ENCODE data around the gene ABCC10. TPM values are rescaled to one million over a fixed set of nuclear protein-coding genes. Genes with fewer than 3 reads are reported as not detected.
"Not testable (repeated sequence)": the region's sequence is repeated elsewhere in the genome, so short reads cannot be mapped to it uniquely, and the experiment has no call there.

Gene ABCC10
- total RNA-seq, 1 experiment from 2014 or later = 25.5 TPM

DNA sequence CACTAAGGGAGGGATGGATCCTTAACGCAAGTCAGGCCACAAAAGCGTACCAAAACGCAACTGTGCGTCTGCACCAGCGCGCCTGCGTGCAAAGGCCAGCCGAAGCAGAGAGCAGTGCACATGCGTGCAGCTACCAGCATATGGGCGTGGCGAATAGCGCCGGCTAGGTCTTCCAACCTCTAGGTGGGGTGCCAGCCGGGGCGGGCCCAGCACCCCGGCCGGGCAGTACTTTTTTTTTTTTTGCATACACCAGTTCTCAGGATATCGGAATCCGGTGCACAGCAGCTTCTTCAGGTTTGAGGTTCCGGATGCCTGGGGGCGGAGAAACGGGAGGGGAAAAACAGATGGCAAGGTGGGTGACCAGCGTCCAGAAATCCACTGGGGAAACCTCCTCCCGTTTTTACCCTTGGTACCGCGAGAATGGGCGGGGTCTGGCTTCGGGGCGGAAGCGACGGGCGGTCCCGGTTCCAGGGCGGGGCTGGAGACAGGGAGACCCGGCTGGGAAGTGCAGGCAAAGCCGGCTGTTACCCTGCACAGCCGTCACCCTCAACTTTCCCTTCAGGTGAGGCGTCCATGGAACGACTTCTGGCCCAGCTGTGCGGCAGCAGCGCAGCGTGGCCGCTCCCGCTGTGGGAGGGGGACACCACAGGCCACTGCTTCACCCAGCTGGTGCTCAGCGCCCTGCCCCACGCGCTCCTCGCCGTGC lies at the start of gene ABCC10 (continued):
- TF ChIP-seq, protein P1, sequence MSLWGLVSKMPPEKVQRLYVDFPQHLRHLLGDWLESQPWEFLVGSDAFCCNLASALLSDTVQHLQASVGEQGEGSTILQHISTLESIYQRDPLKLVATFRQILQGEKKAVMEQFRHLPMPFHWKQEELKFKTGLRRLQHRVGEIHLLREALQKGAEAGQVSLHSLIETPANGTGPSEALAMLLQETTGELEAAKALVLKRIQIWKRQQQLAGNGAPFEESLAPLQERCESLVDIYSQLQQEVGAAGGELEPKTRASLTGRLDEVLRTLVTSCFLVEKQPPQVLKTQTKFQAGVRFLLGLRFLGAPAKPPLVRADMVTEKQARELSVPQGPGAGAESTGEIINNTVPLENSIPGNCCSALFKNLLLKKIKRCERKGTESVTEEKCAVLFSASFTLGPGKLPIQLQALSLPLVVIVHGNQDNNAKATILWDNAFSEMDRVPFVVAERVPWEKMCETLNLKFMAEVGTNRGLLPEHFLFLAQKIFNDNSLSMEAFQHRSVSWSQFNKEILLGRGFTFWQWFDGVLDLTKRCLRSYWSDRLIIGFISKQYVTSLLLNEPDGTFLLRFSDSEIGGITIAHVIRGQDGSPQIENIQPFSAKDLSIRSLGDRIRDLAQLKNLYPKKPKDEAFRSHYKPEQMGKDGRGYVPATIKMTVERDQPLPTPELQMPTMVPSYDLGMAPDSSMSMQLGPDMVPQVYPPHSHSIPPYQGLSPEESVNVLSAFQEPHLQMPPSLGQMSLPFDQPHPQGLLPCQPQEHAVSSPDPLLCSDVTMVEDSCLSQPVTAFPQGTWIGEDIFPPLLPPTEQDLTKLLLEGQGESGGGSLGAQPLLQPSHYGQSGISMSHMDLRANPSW (CRISPR knock-in tag; conservative IDR thresholded peaks at IDR 0.05; ENCODE audit: low read depth) = no peak
- TF ChIP-seq, protein P2, sequence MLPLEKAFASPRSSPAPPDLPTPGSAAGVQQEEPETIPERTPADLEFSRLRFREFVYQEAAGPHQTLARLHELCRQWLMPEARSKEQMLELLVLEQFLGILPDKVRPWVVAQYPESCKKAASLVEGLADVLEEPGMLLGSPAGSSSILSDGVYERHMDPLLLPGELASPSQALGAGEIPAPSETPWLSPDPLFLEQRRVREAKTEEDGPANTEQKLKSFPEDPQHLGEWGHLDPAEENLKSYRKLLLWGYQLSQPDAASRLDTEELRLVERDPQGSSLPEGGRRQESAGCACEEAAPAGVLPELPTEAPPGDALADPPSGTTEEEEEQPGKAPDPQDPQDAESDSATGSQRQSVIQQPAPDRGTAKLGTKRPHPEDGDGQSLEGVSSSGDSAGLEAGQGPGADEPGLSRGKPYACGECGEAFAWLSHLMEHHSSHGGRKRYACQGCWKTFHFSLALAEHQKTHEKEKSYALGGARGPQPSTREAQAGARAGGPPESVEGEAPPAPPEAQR (CRISPR knock-in tag; IDR thresholded peaks at IDR 0.05) = no peak
- TF ChIP-seq ZNF138 (CRISPR knock-in tag; conservative IDR thresholded peaks at IDR 0.05) (no peak), SP1 (CRISPR knock-in tag; conservative IDR thresholded peaks at IDR 0.05) (peak; percentile 78), HMGA2 (CRISPR knock-in tag; IDR thresholded peaks at IDR 0.05) (no peak)

DNA sequence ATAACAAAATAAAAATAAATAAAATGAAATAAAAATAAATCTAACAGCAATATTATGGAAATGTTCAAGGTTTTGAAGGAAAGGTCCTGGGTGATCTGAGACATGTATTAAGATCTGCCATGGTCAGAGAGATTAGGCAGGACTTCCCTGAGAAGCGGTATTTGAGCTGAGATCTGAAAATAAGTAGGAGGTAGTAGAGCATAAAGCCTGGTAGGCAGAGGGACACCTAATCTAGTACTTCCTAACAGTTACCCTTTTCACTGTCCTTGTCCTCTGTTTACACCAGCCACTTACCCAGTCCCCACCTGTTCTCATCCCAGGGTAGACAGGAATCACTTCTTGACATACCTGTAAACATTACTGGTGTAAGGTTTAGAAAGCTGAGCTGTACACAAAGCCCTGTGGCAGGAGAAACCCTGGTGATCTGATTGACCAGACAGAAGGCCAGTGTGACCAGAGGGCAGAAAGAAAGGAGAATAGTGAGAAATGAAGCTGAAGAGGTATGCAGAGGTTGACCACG lies 49.6 kb upstream of the ABCC10 start:
- DNase-seq (ENCODE audit: low spot score) (no peak), ATAC-seq (no peak)
- Mint-ChIP-seq H3K4me1 (no peaks in the 10 kb centered on the region), H3K9me3 (no peaks in the 10 kb centered on the region), H3K4me3 (no peak overlapping the region), H3K27me3 (ENCODE audit: low read depth) (peaks cover 15% of the 10 kb centered on the region), H3K36me3 (no peaks in the 10 kb centered on the region), H3K27ac (no peak overlapping the region)
- ChIA-PET CTCF (interaction anchor here (0.6 to 1.9 kb wide), 4 partner anchors 9 to 130 kb away, joined by 3 to 8 read pairs (median 4); no protein-coding TSS in a partner anchor), POLR2A (interaction anchor here (0.9 kb wide), 1 partner anchor 8 kb away, joined by 3 read pairs; the partner anchor contains the start of gene ZNF318)
- TF ChIP-seq GABPB1 (CRISPR knock-in tag; IDR thresholded peaks at IDR 0.05) (0 out of 2 replicates have a peak, but pooled peaks have one; percentile 9), KAT7 (CRISPR knock-in tag; IDR thresholded peaks at IDR 0.05; ENCODE audit: borderline replicate concordance) (no peak)

DNA sequence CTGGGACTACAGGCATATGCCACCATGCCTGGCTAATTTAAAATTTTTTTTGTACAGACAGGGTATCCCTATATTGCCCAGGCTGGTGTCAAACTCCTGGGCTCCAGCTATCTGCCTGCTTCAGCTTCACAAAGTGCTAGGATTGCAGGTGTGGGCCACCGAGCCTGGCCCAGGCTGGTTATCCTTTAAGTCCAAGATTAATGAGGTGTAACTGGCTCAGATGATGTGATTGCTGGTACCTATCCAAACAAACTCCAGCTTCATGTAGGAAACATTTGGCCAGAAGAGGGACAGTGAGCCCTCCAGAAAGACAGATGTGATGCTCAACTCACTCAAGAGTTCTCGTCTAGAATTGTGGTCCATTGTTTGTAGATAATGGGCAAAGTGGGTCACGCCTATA lies 48.7 kb upstream of the ABCC10 start:
- POLR2A ChIA-PET = no interaction called here

DNA sequence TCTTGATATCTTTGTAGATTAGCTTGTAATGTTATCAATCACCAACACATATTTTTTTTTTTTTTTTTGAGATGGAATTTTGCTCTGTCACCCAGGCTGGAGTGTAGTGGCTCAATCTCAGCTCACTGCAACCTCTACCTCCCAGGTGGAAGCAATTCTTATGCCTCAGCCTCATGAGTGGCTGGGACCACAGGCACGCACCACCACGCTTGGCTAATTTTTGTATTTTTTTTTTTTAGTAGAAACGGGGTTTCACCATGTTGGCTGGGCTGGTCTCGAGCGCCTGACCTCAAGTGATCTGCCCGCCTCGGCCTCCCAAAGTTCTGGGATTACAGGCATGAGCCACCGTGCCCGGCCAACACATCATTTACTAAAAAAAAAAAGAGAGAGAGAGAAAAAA lies 46.5 kb upstream of the ABCC10 start:
- DNase-seq (ENCODE audit: low spot score); H3K4me3 Mint-ChIP-seq; H3K36me3 Mint-ChIP-seq; H3K27ac Mint-ChIP-seq; H3K9me3 Mint-ChIP-seq; ATAC-seq; POLR2A ChIA-PET; H3K4me1 Mint-ChIP-seq: not testable (repeated sequence)
- CTCF ChIA-PET = interaction anchor here (1.1 kb wide), 1 partner anchor 11 kb away, joined by 5 read pairs; the partner anchor contains the start of gene ZNF318
- H3K27me3 Mint-ChIP-seq (ENCODE audit: low read depth) = peaks cover 11% of the 10 kb centered on the region

More for the DNA sequence above, 48.7 kb upstream of the ABCC10 start:
- H3K27me3 Mint-ChIP-seq (ENCODE audit: low read depth) = peaks cover 12% of the 10 kb centered on the region
- no peaks in the 10 kb centered on the region for H3K4me1 Mint-ChIP-seq
- H3K36me3 Mint-ChIP-seq = no peaks in the 10 kb centered on the region
- H3K27ac Mint-ChIP-seq = no peak overlapping the region
- no peak for TF ChIP-seq TP53 (CRISPR knock-in tag; IDR thresholded peaks at IDR 0.05)
- no peak for TF ChIP-seq CBFB (CRISPR knock-in tag; IDR thresholded peaks at IDR 0.05; ENCODE audit: low read depth)
- TF ChIP-seq NFATC4 (CRISPR knock-in tag; IDR thresholded peaks at IDR 0.05) = no peak
- TF ChIP-seq, protein P3, sequence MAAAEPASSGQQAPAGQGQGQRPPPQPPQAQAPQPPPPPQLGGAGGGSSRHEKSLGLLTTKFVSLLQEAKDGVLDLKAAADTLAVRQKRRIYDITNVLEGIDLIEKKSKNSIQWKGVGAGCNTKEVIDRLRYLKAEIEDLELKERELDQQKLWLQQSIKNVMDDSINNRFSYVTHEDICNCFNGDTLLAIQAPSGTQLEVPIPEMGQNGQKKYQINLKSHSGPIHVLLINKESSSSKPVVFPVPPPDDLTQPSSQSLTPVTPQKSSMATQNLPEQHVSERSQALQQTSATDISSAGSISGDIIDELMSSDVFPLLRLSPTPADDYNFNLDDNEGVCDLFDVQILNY (CRISPR knock-in tag; IDR thresholded peaks at IDR 0.05) = no peak
- no peak overlapping the region for H3K4me3 Mint-ChIP-seq
- no peak for DNase-seq (ENCODE audit: low spot score)
- ATAC-seq = no peak
- H3K9me3 Mint-ChIP-seq = no peaks in the 10 kb centered on the region
- CTCF ChIA-PET = interaction anchor here (0.9 to 1.9 kb wide), 5 partner anchors 8 to 130 kb away, joined by 3 to 8 read pairs (median 4); partner anchors contain the start of genes TJAP1 and ZNF318
